ENCODE data around the gene FSCN2. TPM values are rescaled to one million over a fixed set of nuclear protein-coding genes. Genes with fewer than 3 reads are reported as not detected.

Gene FSCN2
- total RNA-seq, 1 donor from 2014 or later: 3.6 TPM

GRCh38 chr17:81536299-81537290 is 8.4 kb downstream of the FSCN2 start:
- Histone ChIP-seq H3K27me3 (peaks cover 16% of the 10 kb centered on the region), H3K4me1 (peaks cover 10% of the 10 kb centered on the region), H3K9me3 (no peaks in the 10 kb centered on the region), H3K4me3 (no peak overlapping the region), H3K27ac (no peak overlapping the region), H3K36me3 (peaks cover 14% of the 10 kb centered on the region)
- DNase-seq (no peak), ATAC-seq (peak; percentile 2)
- TF ChIP-seq, protein P1, sequence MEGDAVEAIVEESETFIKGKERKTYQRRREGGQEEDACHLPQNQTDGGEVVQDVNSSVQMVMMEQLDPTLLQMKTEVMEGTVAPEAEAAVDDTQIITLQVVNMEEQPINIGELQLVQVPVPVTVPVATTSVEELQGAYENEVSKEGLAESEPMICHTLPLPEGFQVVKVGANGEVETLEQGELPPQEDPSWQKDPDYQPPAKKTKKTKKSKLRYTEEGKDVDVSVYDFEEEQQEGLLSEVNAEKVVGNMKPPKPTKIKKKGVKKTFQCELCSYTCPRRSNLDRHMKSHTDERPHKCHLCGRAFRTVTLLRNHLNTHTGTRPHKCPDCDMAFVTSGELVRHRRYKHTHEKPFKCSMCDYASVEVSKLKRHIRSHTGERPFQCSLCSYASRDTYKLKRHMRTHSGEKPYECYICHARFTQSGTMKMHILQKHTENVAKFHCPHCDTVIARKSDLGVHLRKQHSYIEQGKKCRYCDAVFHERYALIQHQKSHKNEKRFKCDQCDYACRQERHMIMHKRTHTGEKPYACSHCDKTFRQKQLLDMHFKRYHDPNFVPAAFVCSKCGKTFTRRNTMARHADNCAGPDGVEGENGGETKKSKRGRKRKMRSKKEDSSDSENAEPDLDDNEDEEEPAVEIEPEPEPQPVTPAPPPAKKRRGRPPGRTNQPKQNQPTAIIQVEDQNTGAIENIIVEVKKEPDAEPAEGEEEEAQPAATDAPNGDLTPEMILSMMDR (IDR thresholded peaks at IDR 0.05): no peak
- intact Hi-C loops (cut with DNase I): no loop called here

DNA sequence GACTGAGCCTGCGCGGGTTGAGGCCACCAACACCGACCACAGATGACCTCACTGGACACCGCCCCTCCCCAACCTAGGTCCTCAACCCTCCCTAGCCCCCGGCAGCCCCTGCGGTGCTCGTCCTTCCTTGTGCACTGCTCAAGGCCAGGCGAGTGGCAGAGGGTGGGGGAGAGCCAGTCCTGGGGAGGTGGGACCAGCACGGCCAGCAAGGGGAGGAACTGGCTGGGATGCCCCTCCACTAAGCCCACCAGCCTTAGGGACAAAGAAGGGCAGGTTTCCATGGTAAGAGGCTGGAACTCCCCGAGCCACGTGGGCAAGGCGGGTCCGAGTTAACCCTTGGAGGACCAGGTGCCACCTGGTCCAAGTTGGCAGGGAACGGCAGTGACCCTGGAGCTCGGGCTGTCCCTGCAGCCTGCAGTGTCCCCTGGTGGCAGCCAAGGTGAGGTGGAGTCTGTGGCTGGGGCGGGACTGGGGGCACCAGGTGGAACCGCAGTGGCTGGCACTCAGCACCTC is 9.2 kb downstream of the FSCN2 start:
- Histone ChIP-seq H3K36me3 (peaks cover 16% of the 10 kb centered on the region), H3K27me3 (peaks cover 16% of the 10 kb centered on the region), H3K4me3 (no peak overlapping the region), H3K9me3 (no peaks in the 10 kb centered on the region), H3K27ac (no peak overlapping the region), H3K4me1 (peaks cover 10% of the 10 kb centered on the region)
- peak; percentile 66 for ATAC-seq
- intact Hi-C loops (cut with DNase I): no loop called here
- no peak for DNase-seq
- TF ChIP-seq, protein P1 (IDR thresholded peaks at IDR 0.05): peak; percentile 59

DNA sequence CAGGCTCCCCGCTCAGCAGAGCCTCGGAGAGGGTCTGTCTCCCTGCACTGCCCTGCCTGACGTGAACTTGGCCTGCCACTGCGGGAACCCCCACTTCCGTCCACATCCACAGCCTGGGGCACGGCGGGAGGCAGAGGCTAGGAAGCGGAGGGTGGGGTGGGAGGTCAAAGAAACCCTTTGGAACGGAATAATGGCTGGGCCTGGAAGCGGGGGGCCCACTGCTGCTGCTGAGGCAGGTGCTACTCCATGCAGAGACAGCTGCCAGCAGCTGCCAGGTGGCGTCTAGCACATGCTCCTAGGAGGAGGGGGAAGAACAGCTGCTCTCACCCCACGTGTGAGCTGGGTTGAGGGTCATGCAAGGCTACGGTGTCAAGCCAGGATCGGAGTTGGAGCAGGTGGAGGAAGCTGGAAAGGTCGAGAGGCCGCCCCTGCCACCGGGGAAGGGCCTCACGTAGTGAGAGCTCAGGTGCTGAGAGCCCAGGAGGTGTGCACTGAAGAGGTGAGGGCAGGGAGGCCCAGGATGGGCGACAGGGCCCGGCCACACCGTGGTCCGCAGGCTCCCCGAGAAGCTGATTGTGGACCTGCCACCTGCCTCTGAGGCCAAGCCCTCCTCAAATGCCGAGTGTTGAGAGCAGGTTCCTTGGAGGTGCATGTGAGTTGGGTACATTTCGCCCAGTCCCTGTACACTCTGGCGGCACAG is 9.8 kb downstream of the FSCN2 start:
- H3K4me3 ChIP-seq: no peak overlapping the region
- ATAC-seq (no peak), DNase-seq (no peak)
- intact Hi-C loops (cut with DNase I): no loop called here
- no peak overlapping the region for H3K27ac ChIP-seq
- no peaks in the 10 kb centered on the region for H3K9me3 ChIP-seq
- H3K36me3 ChIP-seq: peaks cover 22% of the 10 kb centered on the region
- H3K27me3 ChIP-seq: peaks cover 16% of the 10 kb centered on the region
- TF ChIP-seq, protein P1 (IDR thresholded peaks at IDR 0.05): no peak
- H3K4me1 ChIP-seq: peaks cover 10% of the 10 kb centered on the region

- Histone ChIP-seq H3K9me3 (no peaks in the 10 kb centered on the region), H3K27me3 (peaks cover 16% of the 10 kb centered on the region), H3K27ac (no peak overlapping the region), H3K4me1 (peaks cover 10% of the 10 kb centered on the region), H3K4me3 (no peak overlapping the region), H3K36me3 (peaks cover 31% of the 10 kb centered on the region)
- intact Hi-C loops (cut with DNase I): no loop called here
- DNase-seq (no peak), ATAC-seq (no peak)
- TF ChIP-seq, protein P1 (IDR thresholded peaks at IDR 0.05): no peak
Observed at GRCh38 chr17:81538651-81539570, 10.7 kb downstream of the FSCN2 start.

DNA sequence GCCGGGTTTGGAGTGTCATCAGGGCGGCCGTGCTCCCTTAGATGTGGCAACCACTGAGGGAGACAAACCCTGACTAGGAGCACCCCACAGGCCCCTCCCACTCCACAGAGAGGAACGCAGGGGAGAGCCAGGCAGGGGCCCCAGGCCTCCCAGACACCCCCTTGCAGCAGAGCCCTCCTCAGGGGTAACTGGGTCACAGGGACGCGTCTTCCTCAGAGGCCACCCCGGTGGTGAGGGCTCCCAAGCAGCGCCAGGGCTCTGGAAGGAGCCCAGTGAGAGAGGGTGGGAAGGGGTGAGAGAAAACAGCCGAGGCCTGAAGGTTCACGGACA is 11.4 kb downstream of the FSCN2 start:
- Histone ChIP-seq H3K4me1 (peaks cover 10% of the 10 kb centered on the region), H3K27ac (no peak overlapping the region), H3K36me3 (peaks cover 37% of the 10 kb centered on the region), H3K4me3 (no peak overlapping the region), H3K9me3 (no peaks in the 10 kb centered on the region), H3K27me3 (peaks cover 16% of the 10 kb centered on the region)
- no peak for ATAC-seq
- DNase-seq: no peak
- TF ChIP-seq, protein P1 (IDR thresholded peaks at IDR 0.05): no peak
- intact Hi-C loops (cut with DNase I): no loop called here
